Measurements from ENCODE around the gene APOB. TPM values are rescaled to one million over a fixed set of nuclear protein-coding genes. Genes with fewer than 3 reads are reported as not detected.

APOB gene
- total RNA-seq, 6 experiments from 2014 or later: not detected

- no peak overlapping the region for H3K27ac Mint-ChIP-seq
- no peak for TF ChIP-seq CTCF (IDR thresholded peaks at IDR 0.05)
- no peaks in the 10 kb centered on the region for H3K4me1 Mint-ChIP-seq (ENCODE audit: low read depth)
- no peaks in the 10 kb centered on the region for H3K36me3 Mint-ChIP-seq (ENCODE audit: low read depth)
- H3K9me3 Mint-ChIP-seq: peaks cover 35% of the 10 kb centered on the region
- no peak for DNase-seq
- peaks cover 1% of the 10 kb centered on the region; the same call in 1 of the 2 replicates for H3K27me3 Mint-ChIP-seq (ENCODE audit: insufficient read depth)
- no peak overlapping the region for H3K4me3 Mint-ChIP-seq
These were observed 28.6 kb downstream of the APOB start for GRCh38 chr2:21015281-21015645.

GRCh38 chr2:21014364-21015280 is 29.3 kb downstream of the APOB start:
- Mint-ChIP-seq H3K4me1 (ENCODE audit: low read depth) (no peaks in the 10 kb centered on the region), H3K27ac (no peak overlapping the region), H3K9me3 (peaks cover 35% of the 10 kb centered on the region), H3K36me3 (ENCODE audit: low read depth) (no peaks in the 10 kb centered on the region), H3K4me3 (no peak overlapping the region), H3K27me3 (ENCODE audit: insufficient read depth) (peaks cover 1% of the 10 kb centered on the region; the same call in 1 of the 2 replicates)
- no peak for DNase-seq
- no peak for TF ChIP-seq CTCF (IDR thresholded peaks at IDR 0.05)

GRCh38 chr2:21013043-21013816 is 30.6 kb downstream of the APOB start:
- H3K27ac Mint-ChIP-seq: no peak overlapping the region
- H3K36me3 Mint-ChIP-seq (ENCODE audit: low read depth): no peaks in the 10 kb centered on the region
- peaks cover 36% of the 10 kb centered on the region for H3K9me3 Mint-ChIP-seq
- no peak for DNase-seq
- H3K27me3 Mint-ChIP-seq (ENCODE audit: insufficient read depth): peaks cover 1% of the 10 kb centered on the region; the same call in 1 of the 2 replicates
- no peak overlapping the region for H3K4me3 Mint-ChIP-seq
- no peak for TF ChIP-seq CTCF (IDR thresholded peaks at IDR 0.05)
- H3K4me1 Mint-ChIP-seq (ENCODE audit: low read depth): no peaks in the 10 kb centered on the region

- no peaks in the 10 kb centered on the region for H3K4me1 Mint-ChIP-seq (ENCODE audit: low read depth)
- no peak for DNase-seq
- no peaks in the 10 kb centered on the region for H3K36me3 Mint-ChIP-seq (ENCODE audit: low read depth)
- H3K4me3 Mint-ChIP-seq: no peak overlapping the region
- no peak for TF ChIP-seq CTCF (IDR thresholded peaks at IDR 0.05)
- H3K27ac Mint-ChIP-seq: no peak overlapping the region
- H3K9me3 Mint-ChIP-seq: peaks cover 30% of the 10 kb centered on the region
- H3K27me3 Mint-ChIP-seq (ENCODE audit: insufficient read depth): no peaks in the 10 kb centered on the region
These were observed 31.3 kb downstream of the APOB start for GRCh38 chr2:21012557-21012937.

- Mint-ChIP-seq H3K4me3 (no peak overlapping the region), H3K36me3 (ENCODE audit: low read depth) (no peaks in the 10 kb centered on the region), H3K27ac (no peak overlapping the region), H3K27me3 (ENCODE audit: insufficient read depth) (no peaks in the 10 kb centered on the region), H3K9me3 (peaks cover 26% of the 10 kb centered on the region), H3K4me1 (ENCODE audit: low read depth) (no peaks in the 10 kb centered on the region)
- no peak for TF ChIP-seq CTCF (IDR thresholded peaks at IDR 0.05)
- DNase-seq: no peak
These were observed 31.9 kb downstream of the APOB start for GRCh38 chr2:21011876-21012556.
